Measurements from ENCODE around the gene PCDHA6. TPM values are rescaled to one million over a fixed set of nuclear protein-coding genes. Genes with fewer than 3 reads are reported as not detected.
"Not testable (repeated sequence)": the region's sequence is repeated elsewhere in the genome, so short reads cannot be mapped to it uniquely, and the experiment has no call there.

Gene PCDHA6
- total and polyA plus RNA-seq, 4 donors = 0.36 to 0.64 (median 0.45) TPM; not detected in 1

DNA sequence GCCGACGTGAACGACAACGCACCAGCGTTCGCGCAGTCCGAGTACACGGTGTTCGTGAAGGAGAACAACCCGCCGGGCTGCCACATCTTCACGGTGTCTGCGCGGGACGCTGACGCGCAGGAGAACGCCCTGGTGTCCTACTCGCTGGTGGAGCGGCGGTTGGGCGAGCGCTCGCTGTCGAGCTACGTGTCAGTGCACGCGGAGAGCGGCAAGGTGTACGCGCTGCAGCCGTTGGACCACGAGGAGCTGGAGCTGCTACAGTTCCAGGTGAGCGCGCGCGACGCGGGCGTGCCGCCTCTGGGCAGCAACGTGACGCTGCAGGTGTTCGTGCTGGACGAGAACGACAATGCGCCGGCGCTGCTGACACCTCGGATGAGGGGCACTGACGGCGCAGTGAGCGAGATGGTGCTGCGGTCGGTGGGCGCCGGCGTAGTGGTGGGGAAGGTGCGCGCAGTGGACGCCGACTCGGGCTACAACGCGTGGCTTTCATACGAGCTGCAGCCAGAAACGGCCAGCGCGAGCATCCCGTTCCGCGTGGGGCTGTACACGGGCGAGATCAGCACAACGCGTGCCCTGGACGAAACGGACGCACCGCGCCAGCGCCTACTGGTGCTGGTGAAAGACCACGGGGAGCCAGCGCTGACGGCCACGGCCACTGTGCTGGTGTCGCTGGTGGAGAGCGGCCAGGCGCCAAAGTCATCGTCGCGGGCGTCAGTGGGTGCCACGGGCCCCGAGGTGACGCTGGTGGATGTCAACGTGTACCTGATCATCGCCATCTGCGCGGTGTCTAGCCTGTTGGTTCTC lies 22.3 kb downstream of the PCDHA6 start:
- ATAC-seq (ENCODE audit: low FRiP score); H3K4me1 ChIP-seq (ENCODE audit: control insufficient read depth in 1 of 2, insufficient read depth in 2 of 2, low read length in 2 of 2); H3K27me3 ChIP-seq (ENCODE audit: control insufficient read depth in 1 of 2, insufficient read depth in 2 of 2, low read length in 1 of 2); H3K27ac ChIP-seq (ENCODE audit: low read depth in 1 of 2, low read length in 2 of 2); H3K4me3 ChIP-seq (ENCODE audit: low read length in 2 of 2); DNase-seq; intact Hi-C loops (cut with DNase I); H3K36me3 ChIP-seq (ENCODE audit: control insufficient read depth in 1 of 2, insufficient read depth in 2 of 2, low read length in 1 of 2): not testable (repeated sequence)
- H3K9me3 ChIP-seq (ENCODE audit: control insufficient read depth, low read length) = peaks cover 15% of the 10 kb centered on the region
- 33% methylated on average over 101 of the region's 101 CpGs; no CpG with 5 or more reads in 1 of the 2 donors for WGBS, 2 donors

DNA sequence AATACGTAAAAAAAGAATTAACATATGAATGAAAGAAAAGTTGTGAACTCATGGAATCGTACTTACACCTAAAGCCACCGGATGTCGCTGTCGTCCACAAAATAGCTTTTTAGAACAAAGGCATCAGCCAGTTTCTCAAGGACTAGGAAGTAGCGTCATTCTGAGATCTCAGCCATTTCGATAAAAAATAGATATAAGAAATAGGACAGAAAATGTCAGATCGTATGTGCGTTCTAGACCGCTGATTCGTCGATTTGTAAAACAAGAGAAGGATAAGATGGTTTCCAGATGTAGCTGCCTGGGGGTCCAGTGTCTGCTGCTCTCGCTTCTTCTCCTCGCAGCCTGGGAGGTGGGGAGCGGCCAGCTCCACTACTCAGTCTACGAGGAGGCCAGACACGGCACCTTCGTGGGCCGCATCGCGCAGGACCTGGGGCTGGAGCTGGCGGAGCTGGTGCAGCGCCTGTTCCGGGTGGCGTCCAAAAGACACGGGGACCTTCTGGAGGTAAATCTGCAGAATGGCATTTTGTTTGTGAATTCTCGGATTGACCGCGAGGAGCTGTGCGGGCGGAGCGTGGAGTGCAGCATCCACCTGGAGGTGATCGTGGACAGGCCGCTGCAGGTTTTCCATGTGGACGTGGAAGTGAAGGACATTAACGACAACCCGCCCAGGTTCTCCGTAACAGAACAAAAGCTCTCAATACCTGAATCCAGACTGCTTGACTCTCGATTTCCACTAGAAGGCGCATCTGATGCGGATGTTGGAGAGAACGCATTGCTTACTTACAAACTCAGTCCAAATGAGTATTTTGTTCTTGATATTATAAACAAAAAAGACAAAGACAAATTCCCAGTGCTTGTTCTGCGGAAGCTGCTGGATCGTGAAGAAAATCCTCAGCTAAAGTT lies 28.3 kb downstream of the PCDHA6 start, which contains the start of gene PCDHA10:
Gene PCDHA10 (plus strand): TSS at position 126 of the 903 bp plus-strand sequence. CDS start 152 bp downstream, at position 278.
- no peak for ATAC-seq (ENCODE audit: low FRiP score)
- Histone ChIP-seq H3K4me3 (ENCODE audit: low read length in 2 of 2) (no peak within 1 kb of the TSS), H3K36me3 (ENCODE audit: control insufficient read depth in 1 of 2, insufficient read depth in 2 of 2, low read length in 1 of 2) (no peaks in the 10 kb centered on the region), H3K27me3 (ENCODE audit: control insufficient read depth in 1 of 2, insufficient read depth in 2 of 2, low read length in 1 of 2) (no peaks in the 10 kb centered on the region), H3K27ac (ENCODE audit: low read depth in 1 of 2, low read length in 2 of 2) (no peak within 1 kb of the TSS), H3K9me3 (ENCODE audit: control insufficient read depth, low read length) (peaks cover 13% of the 10 kb centered on the region), H3K4me1 (ENCODE audit: control insufficient read depth in 1 of 2, insufficient read depth in 2 of 2, low read length in 2 of 2) (no peaks in the 10 kb centered on the region)
- DNase-seq = no peak
- intact Hi-C loops (cut with DNase I) = no loop called here
- 17% methylated on average over 44 of the region's 44 CpGs; no CpG with 5 or more reads in 1 of the 2 donors for WGBS, 2 donors

GRCh38 chr5:140857177-140857986 lies 29.6 kb downstream of the PCDHA6 start:
- intact Hi-C loops (cut with DNase I) = no loop called here
- DNase-seq = no peak
- Histone ChIP-seq H3K4me1 (ENCODE audit: control insufficient read depth in 1 of 2, insufficient read depth in 2 of 2, low read length in 2 of 2) (no peaks in the 10 kb centered on the region), H3K4me3 (ENCODE audit: low read length in 2 of 2) (no peak overlapping the region), H3K9me3 (ENCODE audit: control insufficient read depth, low read length) (peaks cover 20% of the 10 kb centered on the region), H3K36me3 (ENCODE audit: control insufficient read depth in 1 of 2, insufficient read depth in 2 of 2, low read length in 1 of 2) (no peaks in the 10 kb centered on the region), H3K27ac (ENCODE audit: low read depth in 1 of 2, low read length in 2 of 2) (no peak overlapping the region), H3K27me3 (ENCODE audit: control insufficient read depth in 1 of 2, insufficient read depth in 2 of 2, low read length in 1 of 2) (no peaks in the 10 kb centered on the region)
- 44% methylated on average over 94 of the region's 94 CpGs; no CpG with 5 or more reads in 1 of the 2 donors for WGBS, 2 donors
- no peak for ATAC-seq (ENCODE audit: low FRiP score)

DNA sequence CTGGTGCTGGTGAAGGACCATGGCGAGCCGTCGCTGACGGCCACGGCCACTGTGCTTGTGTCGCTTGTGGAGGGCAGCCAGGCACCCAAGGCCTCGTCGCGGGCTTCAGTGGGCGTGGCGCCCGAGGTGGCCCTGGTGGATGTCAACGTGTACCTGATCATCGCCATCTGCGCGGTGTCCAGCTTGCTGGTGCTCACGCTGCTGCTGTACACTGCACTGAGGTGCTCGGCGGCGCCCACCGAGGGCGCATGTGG lies 30.2 kb downstream of the PCDHA6 start:
- WGBS, 2 donors = 50% methylated on average over 22 of the region's 22 CpGs; no CpG with 5 or more reads in 1 of the 2 donors
- Histone ChIP-seq H3K27ac (ENCODE audit: low read depth in 1 of 2, low read length in 2 of 2) (no peak overlapping the region), H3K9me3 (ENCODE audit: control insufficient read depth, low read length) (peaks cover 25% of the 10 kb centered on the region), H3K36me3 (ENCODE audit: control insufficient read depth in 1 of 2, insufficient read depth in 2 of 2, low read length in 1 of 2) (no peaks in the 10 kb centered on the region), H3K4me1 (ENCODE audit: control insufficient read depth in 1 of 2, insufficient read depth in 2 of 2, low read length in 2 of 2) (no peaks in the 10 kb centered on the region), H3K27me3 (ENCODE audit: control insufficient read depth in 1 of 2, insufficient read depth in 2 of 2, low read length in 1 of 2) (no peaks in the 10 kb centered on the region), H3K4me3 (ENCODE audit: low read length in 2 of 2) (no peak overlapping the region)
- ATAC-seq (ENCODE audit: low FRiP score) (no peak), DNase-seq (no peak)
- intact Hi-C loops (cut with DNase I) = no loop called here

- peaks cover 18% of the 10 kb centered on the region for H3K9me3 ChIP-seq (ENCODE audit: control insufficient read depth, low read length)
- intact Hi-C loops (cut with DNase I) = no loop called here
- H3K27me3 ChIP-seq (ENCODE audit: control insufficient read depth in 1 of 2, insufficient read depth in 2 of 2, low read length in 1 of 2) = no peaks in the 10 kb centered on the region
- H3K4me3 ChIP-seq (ENCODE audit: low read length in 2 of 2) = no peak overlapping the region
- H3K4me1 ChIP-seq (ENCODE audit: control insufficient read depth in 1 of 2, insufficient read depth in 2 of 2, low read length in 2 of 2) = no peaks in the 10 kb centered on the region
- no peak for ATAC-seq (ENCODE audit: low FRiP score)
- no peaks in the 10 kb centered on the region for H3K36me3 ChIP-seq (ENCODE audit: control insufficient read depth in 1 of 2, insufficient read depth in 2 of 2, low read length in 1 of 2)
- no peak for DNase-seq
- no peak overlapping the region for H3K27ac ChIP-seq (ENCODE audit: low read depth in 1 of 2, low read length in 2 of 2)
- WGBS, 2 donors = 31 to 35% methylated on average over 75 to 76 of the region's 76 CpGs
Observed at GRCh38 chr5:140862441-140863295, 34.9 kb downstream of the PCDHA6 start.

DNA sequence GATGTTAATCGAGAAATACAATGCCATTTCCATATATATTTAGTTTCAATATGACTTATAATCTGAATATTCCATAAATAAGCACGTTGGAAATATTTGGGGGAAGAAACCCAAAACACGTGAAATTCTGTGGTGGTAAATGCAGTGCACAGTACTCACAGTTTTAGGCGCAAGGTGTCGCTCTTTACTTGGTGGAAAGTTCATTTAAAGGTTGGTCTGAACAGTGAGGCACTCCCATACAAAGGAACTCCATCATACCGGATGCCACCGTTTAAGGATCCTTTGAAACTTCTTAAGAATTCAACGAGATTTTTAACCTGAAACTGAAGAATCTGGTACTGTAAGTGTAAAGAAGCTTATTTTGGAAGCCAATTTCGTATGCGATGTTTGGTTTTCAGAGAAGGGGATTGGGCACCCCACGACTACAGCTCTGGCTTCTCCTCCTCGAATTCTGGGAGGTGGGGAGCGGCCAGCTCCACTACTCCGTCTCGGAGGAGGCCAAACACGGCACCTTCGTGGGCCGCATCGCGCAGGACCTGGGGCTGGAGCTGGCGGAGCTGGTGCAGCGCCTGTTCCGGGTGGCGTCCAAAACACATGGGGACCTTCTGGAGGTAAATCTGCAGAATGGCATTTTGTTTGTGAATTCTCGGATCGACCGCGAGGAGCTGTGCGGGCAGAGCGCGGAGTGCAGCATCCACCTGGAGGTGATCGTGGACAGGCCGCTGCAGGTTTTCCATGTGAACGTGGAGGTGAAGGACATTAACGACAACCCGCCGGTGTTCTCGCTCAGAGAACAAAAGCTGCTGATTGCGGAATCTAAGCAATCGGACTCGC lies 41.2 kb downstream of the PCDHA6 start, which contains the start of gene PCDHA11:
Gene PCDHA11 (plus strand): TSS at position 237 of the 834 bp plus-strand sequence. CDS start 147 bp downstream, at position 384.
- Histone ChIP-seq H3K27me3 (ENCODE audit: control insufficient read depth in 1 of 2, insufficient read depth in 2 of 2, low read length in 1 of 2) (no peaks in the 10 kb centered on the region), H3K36me3 (ENCODE audit: control insufficient read depth in 1 of 2, insufficient read depth in 2 of 2, low read length in 1 of 2) (no peaks in the 10 kb centered on the region), H3K4me1 (ENCODE audit: control insufficient read depth in 1 of 2, insufficient read depth in 2 of 2, low read length in 2 of 2) (no peaks in the 10 kb centered on the region), H3K27ac (ENCODE audit: low read depth in 1 of 2, low read length in 2 of 2) (no peak within 1 kb of the TSS), H3K4me3 (ENCODE audit: low read length in 2 of 2) (no peak within 1 kb of the TSS), H3K9me3 (ENCODE audit: control insufficient read depth, low read length) (peaks cover 14% of the 10 kb centered on the region)
- no peak for DNase-seq
- intact Hi-C loops (cut with DNase I) = no loop called here
- WGBS, 2 donors = 11 to 13% methylated on average over 41 of the region's 41 CpGs
- ATAC-seq (ENCODE audit: low FRiP score) = no peak

- intact Hi-C loops (cut with DNase I) = no loop called here
- H3K27me3 ChIP-seq (ENCODE audit: control insufficient read depth in 1 of 2, insufficient read depth in 2 of 2, low read length in 1 of 2) = no peaks in the 10 kb centered on the region
- H3K4me3 ChIP-seq (ENCODE audit: low read length in 2 of 2) = no peak overlapping the region
- H3K36me3 ChIP-seq (ENCODE audit: control insufficient read depth in 1 of 2, insufficient read depth in 2 of 2, low read length in 1 of 2) = no peaks in the 10 kb centered on the region
- DNase-seq (no peak), ATAC-seq (ENCODE audit: low FRiP score) (no peak)
- H3K4me1 ChIP-seq (ENCODE audit: control insufficient read depth in 1 of 2, insufficient read depth in 2 of 2, low read length in 2 of 2) = no peaks in the 10 kb centered on the region
- H3K27ac ChIP-seq (ENCODE audit: low read depth in 1 of 2, low read length in 2 of 2) = no peak overlapping the region
- 45 to 50% methylated on average over 5 of the region's 5 CpGs for WGBS, 2 donors
- H3K9me3 ChIP-seq (ENCODE audit: control insufficient read depth, low read length) = peaks cover 14% of the 10 kb centered on the region
Observed at GRCh38 chr5:140869555-140869886, 41.8 kb downstream of the PCDHA6 start.
